NCI-H345 treated with DMSO at 0.1 percent for 48 hours (cell line): Measurements from ENCODE around the gene FLNA.
"Not testable (repeated sequence)": the region's sequence is repeated elsewhere in the genome, so short reads cannot be mapped to it uniquely, and the experiment has no call there.

Experiments
- DNase-seq: peaks from one replicate; lab custom pipeline; 2025; ENCODE audit not compliant: unreplicated experiment; lab: John Stamatoyannopoulos, UW

The FLNA gene

DNA sequence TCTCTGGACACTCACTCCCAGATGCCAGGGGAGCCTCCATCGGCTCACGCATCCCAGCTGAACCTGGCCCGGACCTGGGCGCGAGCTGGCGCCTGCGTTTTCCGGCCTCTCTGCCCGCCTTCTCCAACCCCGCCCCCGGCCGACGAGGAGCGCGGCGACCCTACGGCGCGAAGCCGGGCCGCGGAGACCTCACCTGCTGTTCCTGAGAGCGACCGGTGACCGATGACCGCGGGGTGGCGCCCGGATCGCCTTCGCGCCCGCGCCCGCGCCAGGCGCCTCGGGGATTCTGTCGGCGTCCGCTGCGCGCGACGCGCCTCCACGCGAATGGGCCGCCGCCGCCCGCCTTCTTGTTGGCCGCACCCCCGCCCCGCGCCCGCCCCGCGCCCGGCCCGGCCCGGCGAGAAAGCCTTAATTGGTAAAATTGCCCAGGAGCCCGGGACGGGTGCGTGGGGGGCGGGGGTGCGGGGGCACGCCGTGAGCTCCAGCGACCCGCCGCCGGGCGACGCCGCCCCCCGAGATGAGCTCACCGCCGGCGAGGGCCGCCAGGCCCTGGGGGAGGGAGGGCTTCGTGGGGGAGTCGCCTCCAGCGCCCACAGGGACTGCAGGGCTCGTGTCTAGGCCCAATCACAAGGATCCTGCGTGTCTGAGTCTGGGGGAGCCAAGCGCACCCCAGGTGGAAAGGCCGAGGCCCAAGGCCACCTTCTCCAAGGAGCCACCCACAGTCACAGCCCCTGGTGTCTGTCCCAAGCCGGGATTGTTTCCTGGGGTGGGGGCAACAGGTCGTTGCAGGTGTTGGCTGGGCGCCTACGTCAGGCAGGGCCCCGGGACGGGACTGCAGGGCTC lies at the start of gene FLNA:
Gene FLNA (minus strand): TSS at position 322 of the 843 bp plus-strand sequence. CDS start 3,389 bp downstream, outside the sequence.
- no peak for DNase-seq

GRCh38 chrX:154420402-154420756 lies 45.9 kb upstream of the FLNA start:
- no peak for DNase-seq

- DNase-seq, result peak; percentile 38
These were observed 45.4 kb upstream of the FLNA start for GRCh38 chrX:154419688-154420401.

DNA sequence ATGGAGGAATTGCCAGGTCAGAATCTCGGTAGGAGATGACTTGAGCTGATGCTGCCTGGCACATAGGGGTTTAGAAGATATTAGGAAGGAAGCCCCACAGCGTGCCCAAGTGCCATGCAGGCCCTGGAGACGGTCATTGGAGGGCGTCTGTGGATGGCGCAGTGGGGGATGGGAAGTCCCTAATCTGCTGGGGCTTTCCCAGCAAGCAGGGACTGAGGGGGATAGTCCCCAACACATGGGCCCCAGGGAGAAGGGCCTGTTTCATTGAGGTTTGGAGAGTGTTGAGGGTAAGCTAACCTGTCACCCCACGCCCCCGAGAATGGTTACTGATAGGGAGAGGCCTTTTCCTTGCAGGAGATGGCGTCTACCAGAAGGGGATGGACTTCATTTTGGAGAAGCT lies 44.8 kb upstream of the FLNA start:
- DNase-seq, result no peak

DNA sequence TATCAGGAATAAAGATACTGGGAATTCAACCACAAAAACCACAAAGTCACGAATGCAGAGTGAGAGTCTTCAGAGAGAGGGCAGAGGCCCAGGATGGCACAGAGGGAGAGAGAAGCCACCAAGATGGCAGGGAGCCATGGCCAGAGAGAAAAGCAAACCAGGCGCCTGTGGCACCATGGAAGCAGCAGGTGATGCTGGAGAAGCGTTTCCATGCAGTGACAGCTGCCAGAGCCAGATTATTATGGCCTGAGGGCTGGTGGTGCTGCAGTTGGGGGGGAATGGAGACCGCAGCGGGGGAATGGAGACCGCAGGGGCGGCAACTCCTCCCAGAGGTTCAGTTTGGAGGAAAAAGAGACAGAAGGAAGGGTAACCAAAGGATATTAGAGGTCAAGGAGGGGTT lies 42.7 kb upstream of the FLNA start:
- DNase-seq, result no peak

GRCh38 chrX:154413142-154413541 lies 38.7 kb upstream of the FLNA start:
- no peak for DNase-seq

DNA sequence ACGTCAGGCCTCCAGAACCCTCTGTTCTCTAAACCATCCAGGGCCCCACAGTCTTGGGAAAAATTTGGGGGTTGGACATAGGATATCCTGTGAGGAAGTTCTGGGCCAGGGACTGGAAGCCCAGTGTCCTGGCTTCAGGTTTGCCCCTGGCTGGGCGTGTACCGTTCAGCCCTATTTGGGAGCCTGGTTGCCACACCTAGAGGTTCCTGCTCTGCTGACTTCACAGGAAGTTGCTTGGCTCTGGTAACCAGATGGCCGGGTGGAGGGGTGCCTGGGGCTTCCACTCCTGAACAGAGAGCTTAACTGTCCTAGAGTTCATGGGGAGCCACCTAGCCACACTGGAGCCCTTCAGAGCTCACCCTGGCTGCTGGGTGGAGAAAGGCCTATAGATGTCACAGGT lies 38.0 kb upstream of the FLNA start:
- DNase-seq, result no peak

- DNase-seq, result peak; percentile 19
These were observed 37.5 kb upstream of the FLNA start for GRCh38 chrX:154411981-154412340.

- no peak for DNase-seq
These were observed 34.9 kb upstream of the FLNA start, which contains the start of gene DNASE1L1 for GRCh38 chrX:154409222-154409871. Gene DNASE1L1, minus strand, starts transcription at chrX:154409254. Its CDS starts 3,686 bp downstream, at chrX:154405568.

DNA sequence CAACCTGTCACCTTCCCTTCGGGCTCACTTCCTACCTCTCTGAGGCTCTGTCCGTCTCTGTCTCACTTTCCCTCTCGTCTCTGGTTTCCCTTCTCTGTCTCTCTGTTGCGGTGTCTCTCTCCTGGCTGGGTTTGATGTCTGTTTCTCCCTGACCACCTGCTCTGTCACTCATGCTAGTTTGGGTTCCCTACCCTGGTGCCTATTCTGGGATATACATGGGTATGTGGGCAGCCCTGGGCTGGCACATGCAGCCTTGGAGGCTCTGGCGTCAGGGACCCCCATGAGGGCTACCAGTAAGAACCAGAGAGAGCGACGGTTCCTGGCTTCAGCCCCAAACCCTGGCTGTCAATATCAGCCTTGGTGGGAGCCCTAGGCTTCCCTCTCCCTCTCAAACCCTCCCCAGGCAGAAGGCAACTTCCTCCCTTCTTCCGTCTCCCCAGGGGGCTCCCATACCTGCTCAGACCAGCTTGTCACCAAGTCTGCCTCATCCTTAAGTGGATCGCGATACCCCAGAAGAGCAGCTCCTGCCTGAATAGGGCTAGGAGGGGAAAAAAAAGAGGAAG lies 34.3 kb upstream of the FLNA start:
- DNase-seq, result no peak

DNA sequence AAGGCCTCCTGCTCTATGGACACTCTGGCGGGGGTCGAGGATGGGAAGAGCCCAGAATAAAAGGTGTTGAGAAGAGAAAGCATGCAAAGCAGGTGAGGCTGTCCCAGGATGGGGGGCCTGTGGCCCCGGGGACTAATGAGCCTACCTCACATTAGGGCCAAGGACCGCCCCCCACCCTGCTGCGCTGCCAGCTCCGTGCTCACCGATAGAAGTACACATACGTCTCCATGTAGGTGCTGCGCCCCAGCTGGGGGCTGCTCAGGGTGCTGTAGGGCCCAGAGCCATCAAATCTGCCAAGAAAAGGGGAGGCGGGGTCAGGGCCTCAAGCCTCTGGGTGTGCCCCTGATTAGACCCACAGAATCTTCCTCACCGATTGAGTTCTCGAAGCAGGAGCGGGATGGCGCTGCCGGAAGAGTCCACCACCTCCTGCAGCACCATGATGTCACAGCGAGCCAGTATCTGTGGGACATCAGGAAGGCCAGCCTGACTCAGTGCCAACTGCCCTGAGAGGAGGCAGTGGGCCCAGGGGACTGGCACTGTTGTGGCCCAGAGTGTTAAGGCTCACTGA lies 30.3 kb upstream of the FLNA start:
- DNase-seq, result no peak

- DNase-seq, result no peak
These were observed 29.4 kb upstream of the FLNA start for GRCh38 chrX:154403858-154404257.

- DNase-seq, result no peak
These were observed 28.8 kb upstream of the FLNA start for GRCh38 chrX:154403192-154403591.

- DNase-seq, result no peak
These were observed 28.2 kb upstream of the FLNA start for GRCh38 chrX:154402622-154403127.

- no peak for DNase-seq
These were observed 27.6 kb upstream of the FLNA start for GRCh38 chrX:154401918-154402621.

GRCh38 chrX:154401045-154401799 lies 26.8 kb upstream of the FLNA start:
- no peak for DNase-seq

- not testable (repeated sequence) for DNase-seq
These were observed 26.0 kb upstream of the FLNA start for GRCh38 chrX:154400369-154400817.

DNA sequence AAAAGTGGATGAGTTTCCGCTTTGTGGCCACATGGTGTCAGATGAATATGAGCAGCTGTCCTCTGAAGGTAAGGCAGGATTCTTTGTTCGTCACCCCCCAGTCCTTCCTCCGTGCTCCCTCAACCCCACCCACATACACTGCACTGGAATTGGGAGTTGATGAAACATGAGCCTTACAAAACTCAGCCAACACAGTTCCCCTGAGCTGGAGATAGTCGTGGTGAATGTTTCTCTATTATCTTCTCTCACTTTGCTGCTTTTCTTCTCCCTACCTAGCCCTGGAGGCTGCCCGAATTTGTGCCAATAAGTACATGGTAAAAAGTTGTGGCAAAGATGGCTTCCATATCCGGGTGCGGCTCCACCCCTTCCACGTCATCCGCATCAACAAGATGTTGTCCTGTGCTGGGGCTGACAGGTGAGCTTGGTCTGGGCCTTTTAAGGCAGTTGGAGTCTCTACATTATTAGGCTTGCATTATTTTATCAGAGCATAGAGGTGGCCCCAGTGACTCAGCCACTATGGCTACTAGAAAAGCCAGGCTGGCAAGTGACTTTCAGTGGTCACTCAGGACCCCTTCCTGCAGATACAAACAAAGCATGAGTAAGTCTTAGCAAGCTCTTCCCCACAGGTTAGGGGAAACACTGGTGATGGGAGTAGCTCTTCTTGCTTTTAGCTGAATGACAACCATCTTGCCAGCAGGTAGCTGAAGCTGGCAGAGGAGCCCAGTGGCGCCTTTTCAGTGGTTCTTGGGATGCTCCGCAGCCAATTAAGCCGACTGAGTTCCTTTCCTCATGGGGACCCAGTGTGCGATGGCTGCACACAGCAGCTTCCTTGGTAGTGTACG lies 25.3 kb upstream of the FLNA start:
- no peak for DNase-seq
